OCI-LY1 (cell line): ENCODE results near the gene COL20A1.
"Not testable (repeated sequence)": the region's sequence is repeated elsewhere in the genome, so short reads cannot be mapped to it uniquely, and the experiment has no call there.

Source experiments
- H2AFZ ChIP-seq: fragments of 200-600 bp; sonication (generic), shearing (Covaris generic); 2 replicates; pipeline ENCODE4 v1.6.0; 2014; ENCODE audit warnings: antibody characterized with exemption, mild to moderate bottlenecking, low read length
- H3F3A ChIP-seq: fragments of 200-600 bp; sonication (generic), shearing (Covaris generic); 2 replicates; pipeline ENCODE4 v1.6.0; 2014; ENCODE audit warnings: mild to moderate bottlenecking, antibody characterized with exemption, low read length, moderate library complexity; ENCODE audit not compliant: insufficient read depth
- H3K27ac ChIP-seq: fragments of 200-600 bp; sonication (generic); 2 replicates; pipeline ENCODE4 v1.5.1; 2014; ENCODE audit warnings: low read length, mixed run types, mild to moderate bottlenecking, low read depth; ENCODE audit not compliant: poor library complexity, severe bottlenecking
- H3K27me3 ChIP-seq: fragments of 200-600 bp; sonication (generic); 2 replicates; pipeline ENCODE4 v1.6.0; 2014; ENCODE audit warnings: antibody characterized with exemption, mild to moderate bottlenecking, low read length, moderate library complexity; ENCODE audit not compliant: insufficient read depth
- H3K36me3 ChIP-seq: fragments of 200-600 bp; sonication (generic); 2 replicates; pipeline ENCODE4 v1.6.1; 2014; ENCODE audit warnings: mild to moderate bottlenecking, antibody characterized with exemption, low read length, moderate library complexity, mixed read lengths; ENCODE audit not compliant: insufficient read depth
- H3K4me1 ChIP-seq: fragments of 200-600 bp; sonication (generic); 2 replicates; pipeline ENCODE4 v1.5.1; 2014; ENCODE audit warnings: mild to moderate bottlenecking, low read length, moderate library complexity; ENCODE audit not compliant: insufficient read depth, severe bottlenecking
- H3K4me2 ChIP-seq: fragments of 200-600 bp; sonication (generic), shearing (Covaris generic); 2 replicates; pipeline ENCODE4 v1.6.1; 2014; ENCODE audit warnings: low read length
- H3K4me3 ChIP-seq: fragments of 200-600 bp; sonication (generic); 2 replicates; pipeline ENCODE4 v1.5.1; 2014; ENCODE audit warnings: low read length, low read depth, mild to moderate bottlenecking, mixed read lengths; ENCODE audit not compliant: poor library complexity, severe bottlenecking
- H3K79me2 ChIP-seq: fragments of 200-600 bp; shearing (Covaris generic); 2 replicates; pipeline ENCODE4 v1.6.1; 2016; ENCODE audit warnings: mixed run types, low read length, mixed read lengths; ENCODE audit not compliant: insufficient read depth
- H3K9ac ChIP-seq: fragments of 200-600 bp; sonication (generic), shearing (Covaris generic); 2 replicates; pipeline ENCODE4 v1.6.1; 2014; ENCODE audit warnings: mild to moderate bottlenecking, low read length, mixed read lengths
- H3K9me2 ChIP-seq: fragments of 200-600 bp; sonication (generic), shearing (Covaris generic); 2 replicates; pipeline ENCODE4 v1.6.1; 2014; ENCODE audit warnings: low read depth, mild to moderate bottlenecking, low read length, mixed read lengths
- H3K9me3 ChIP-seq: fragments of 200-600 bp; shearing (Covaris generic); 2 replicates; pipeline ENCODE4 v1.6.1; 2014; ENCODE audit warnings: low read length, mixed read lengths
- H4K20me1 ChIP-seq: fragments of 200-600 bp; sonication (generic), shearing (Covaris generic); 2 replicates; pipeline ENCODE4 v1.6.0; 2016; ENCODE audit warnings: mild to moderate bottlenecking, low read length; ENCODE audit not compliant: insufficient read depth
- EZH2 ChIP-seq: fragments of 200-600 bp; sonication (generic), shearing (Covaris generic); IDR thresholded peaks from 2 replicates; pipeline ENCODE4 v1.8.0; 2017; ENCODE audit warnings: borderline replicate concordance, mixed run types, mild to moderate bottlenecking, antibody characterized with exemption, low read length, moderate library complexity, mixed read lengths
- TF ChIP-seq, protein P1 (sequence below): fragments of 200-600 bp; sonication (generic), shearing (Covaris generic); IDR thresholded peaks from 2 replicates; pipeline ENCODE4 v1.5.1; 2017; ENCODE audit warnings: mild to moderate bottlenecking, antibody characterized with exemption, low read length, moderate library complexity, mixed read lengths

The COL20A1 gene

GRCh38 chr20:63378626-63379025 lies 85.6 kb downstream of the COL20A1 start:
- Histone ChIP-seq H3K4me1 (no peaks in the 10 kb centered on the region), H3K27ac (no peak overlapping the region), H3K9me3 (no peaks in the 10 kb centered on the region), H4K20me1 (no peaks in the 10 kb centered on the region), H3K9me2 (no peaks in the 10 kb centered on the region), H3K79me2 (no peaks in the 10 kb centered on the region), H3F3A (no peaks in the 10 kb centered on the region), H2AFZ (no peak overlapping the region), H3K4me2 (no peak overlapping the region), H3K4me3 (no peak overlapping the region), H3K9ac (no peak overlapping the region), H3K36me3 (no peaks in the 10 kb centered on the region), H3K27me3 (peaks cover 4% of the 10 kb centered on the region; the same call in 1 of the 2 replicates)
- TF ChIP-seq, protein P1, sequence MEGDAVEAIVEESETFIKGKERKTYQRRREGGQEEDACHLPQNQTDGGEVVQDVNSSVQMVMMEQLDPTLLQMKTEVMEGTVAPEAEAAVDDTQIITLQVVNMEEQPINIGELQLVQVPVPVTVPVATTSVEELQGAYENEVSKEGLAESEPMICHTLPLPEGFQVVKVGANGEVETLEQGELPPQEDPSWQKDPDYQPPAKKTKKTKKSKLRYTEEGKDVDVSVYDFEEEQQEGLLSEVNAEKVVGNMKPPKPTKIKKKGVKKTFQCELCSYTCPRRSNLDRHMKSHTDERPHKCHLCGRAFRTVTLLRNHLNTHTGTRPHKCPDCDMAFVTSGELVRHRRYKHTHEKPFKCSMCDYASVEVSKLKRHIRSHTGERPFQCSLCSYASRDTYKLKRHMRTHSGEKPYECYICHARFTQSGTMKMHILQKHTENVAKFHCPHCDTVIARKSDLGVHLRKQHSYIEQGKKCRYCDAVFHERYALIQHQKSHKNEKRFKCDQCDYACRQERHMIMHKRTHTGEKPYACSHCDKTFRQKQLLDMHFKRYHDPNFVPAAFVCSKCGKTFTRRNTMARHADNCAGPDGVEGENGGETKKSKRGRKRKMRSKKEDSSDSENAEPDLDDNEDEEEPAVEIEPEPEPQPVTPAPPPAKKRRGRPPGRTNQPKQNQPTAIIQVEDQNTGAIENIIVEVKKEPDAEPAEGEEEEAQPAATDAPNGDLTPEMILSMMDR, result no peak
- no peak for TF ChIP-seq EZH2

DNA sequence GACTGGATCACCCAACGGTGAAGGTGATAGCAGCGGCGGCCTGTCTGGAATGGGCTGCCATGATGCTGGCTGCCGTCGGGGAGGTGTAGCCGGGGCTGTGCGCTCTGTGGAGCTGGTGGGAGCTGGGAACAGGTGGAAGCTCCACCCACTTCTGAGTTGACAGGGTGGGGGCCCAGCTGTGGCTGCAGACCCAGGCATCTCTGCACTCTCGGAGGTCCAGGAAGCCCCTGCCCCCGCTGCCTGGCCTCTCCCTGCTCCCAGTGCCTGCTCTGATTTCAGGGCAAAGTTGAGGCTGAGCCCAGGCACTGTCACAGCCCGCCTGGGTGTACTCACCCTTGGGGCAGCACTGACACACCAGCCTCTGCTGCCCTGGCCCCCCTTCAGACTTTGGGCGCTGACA lies 86.3 kb downstream of the COL20A1 start:
- Histone ChIP-seq H3K9me2 (no peaks in the 10 kb centered on the region), H3K4me3 (no peak overlapping the region), H3K4me2 (no peak overlapping the region), H3K36me3 (no peaks in the 10 kb centered on the region), H3K27me3 (peaks cover 6% of the 10 kb centered on the region; the same call in 1 of the 2 replicates), H3K27ac (no peak overlapping the region), H4K20me1 (no peaks in the 10 kb centered on the region), H3K9me3 (no peaks in the 10 kb centered on the region), H3F3A (no peaks in the 10 kb centered on the region), H3K9ac (no peak overlapping the region), H3K4me1 (no peaks in the 10 kb centered on the region), H3K79me2 (no peaks in the 10 kb centered on the region), H2AFZ (no peak overlapping the region)
- TF ChIP-seq, protein P1, result no peak
- no peak for TF ChIP-seq EZH2

DNA sequence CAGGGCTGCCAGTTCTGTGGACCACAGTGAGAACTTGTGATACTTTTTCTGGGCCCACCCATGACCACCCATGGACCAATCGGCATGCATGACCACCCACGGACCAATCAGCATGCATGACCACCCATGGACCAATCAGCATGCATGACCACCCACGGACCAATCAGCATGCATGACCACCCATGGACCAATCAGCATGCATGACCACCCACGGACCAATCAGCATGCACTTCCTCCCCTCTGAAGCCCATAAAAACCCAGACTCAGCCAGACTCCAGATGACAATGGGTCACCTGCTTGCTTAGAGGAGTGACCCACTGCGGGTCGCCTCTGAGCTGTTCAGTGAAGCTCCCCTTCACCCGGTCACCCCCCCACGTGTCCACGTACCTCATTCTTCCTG lies 86.9 kb downstream of the COL20A1 start:
- not testable (repeated sequence) for H4K20me1 ChIP-seq, H2AFZ ChIP-seq, H3F3A ChIP-seq, H3K27ac ChIP-seq, H3K79me2 ChIP-seq, H3K27me3 ChIP-seq, H3K4me3 ChIP-seq, H3K36me3 ChIP-seq, H3K9ac ChIP-seq, H3K4me1 ChIP-seq, H3K4me2 ChIP-seq, H3K9me3 ChIP-seq, H3K9me2 ChIP-seq

DNA sequence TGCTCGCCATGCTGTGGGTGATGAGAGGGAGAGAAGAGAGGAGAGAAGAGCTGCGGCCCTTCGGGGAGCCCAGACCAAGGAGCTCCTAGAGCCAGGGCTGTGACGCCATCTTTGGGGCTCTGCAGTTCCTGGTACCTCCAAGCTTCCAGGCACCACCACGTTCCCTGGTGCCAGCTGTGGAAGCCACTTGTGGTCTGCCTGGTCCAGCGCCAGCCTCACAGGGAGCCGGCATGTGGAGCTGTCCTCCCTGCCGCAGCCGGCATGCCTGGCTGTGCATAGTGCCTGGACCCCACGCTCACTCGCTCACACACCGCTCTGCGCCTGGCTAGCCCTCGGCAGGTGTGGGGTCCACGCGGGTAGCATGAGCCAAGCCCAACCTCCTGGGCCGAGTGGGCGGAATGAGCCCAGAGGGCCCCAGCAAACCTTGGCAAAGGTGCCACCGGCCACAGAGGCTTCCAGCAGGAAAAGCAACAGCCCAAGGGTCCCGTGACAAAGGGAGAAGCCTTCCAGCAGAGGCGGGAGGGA lies 87.4 kb downstream of the COL20A1 start:
- no peaks in the 10 kb centered on the region for H3K36me3 ChIP-seq
- H3K4me1 ChIP-seq, result no peaks in the 10 kb centered on the region
- H3K27ac ChIP-seq, result no peak overlapping the region
- no peaks in the 10 kb centered on the region for H4K20me1 ChIP-seq
- TF ChIP-seq, protein P1, result no peak
- no peak for TF ChIP-seq EZH2
- H3K9ac ChIP-seq, result no peak overlapping the region
- no peaks in the 10 kb centered on the region for H3K9me2 ChIP-seq
- H3K9me3 ChIP-seq, result peaks cover 1% of the 10 kb centered on the region
- H3F3A ChIP-seq, result no peaks in the 10 kb centered on the region
- no peak overlapping the region for H2AFZ ChIP-seq
- no peaks in the 10 kb centered on the region for H3K79me2 ChIP-seq
- no peak overlapping the region for H3K4me2 ChIP-seq
- H3K4me3 ChIP-seq, result no peak overlapping the region
- peaks cover 10% of the 10 kb centered on the region; the same call in 1 of the 2 replicates for H3K27me3 ChIP-seq
